GM13976 (cell line): ENCODE results near the gene RERE.

Experiments
- DNase-seq: peaks from one replicate; pipeline ENCODE4 v3.0.0; 2012; ENCODE audit warnings: low spot score
- CTCF ChIP-seq: IDR thresholded peaks from 2 replicates; pipeline ENCODE4 v1.5.1; 2012; ENCODE audit warnings: borderline replicate concordance, mild to moderate bottlenecking; ENCODE audit not compliant: insufficient read depth; ENCODE audit errors: extremely low read depth, missing control alignments, control extremely low read depth
- in situ Hi-C: fragments of 300-500 bp; cut with MboI; formaldehyde crosslinking; loops from one replicate; pipeline ENCODE4 v1.12.0; 2022; ENCODE audit warnings: low sequenced_read_pairs, mixed read lengths, inconsistent platforms; ENCODE audit not compliant: unreplicated experiment

The RERE gene

GRCh38 chr1:8345621-8346415, 471.6 kb downstream of the RERE start:
- in situ Hi-C loops = no loop called here
- TF ChIP-seq CTCF = no peak
- DNase-seq = no peak

- in situ Hi-C loops = no loop called here
- no peak for DNase-seq
- no peak for TF ChIP-seq CTCF
Observed at GRCh38 chr1:8344893-8345507, 472.4 kb downstream of the RERE start.

GRCh38 chr1:8343464-8344001, 473.9 kb downstream of the RERE start:
- TF ChIP-seq CTCF = no peak
- in situ Hi-C loops = no loop called here

GRCh38 chr1:8343044-8343443, 474.4 kb downstream of the RERE start:
- no peak for DNase-seq
- TF ChIP-seq CTCF = no peak
- in situ Hi-C loops = no loop called here

More at GRCh38 chr1:8343464-8344001, 473.9 kb downstream of the RERE start:
- no peak for DNase-seq

GRCh38 chr1:8342325-8342724, 475.1 kb downstream of the RERE start:
- no peak for DNase-seq
- TF ChIP-seq CTCF = no peak
- in situ Hi-C loops = no loop called here

GRCh38 chr1:8340448-8340847, 477.0 kb downstream of the RERE start:
- TF ChIP-seq CTCF = no peak
- in situ Hi-C loops = no loop called here
- no peak for DNase-seq
